A549 (cell line): Measurements from ENCODE around the gene IRF5.

ENCODE experiments used
- JUNB ChIP-seq: fragments of >200 bp; sonication (Bioruptor Twin); formaldehyde crosslinking; IDR thresholded peaks from 2 replicates; pipeline ENCODE4 v1.6.1; 2016
- POLR2A ChIP-seq: IDR thresholded peaks from 2 replicates; pipeline ENCODE4 v1.6.1; 2012; ENCODE audit warnings: mild to moderate bottlenecking, low read length
- TF ChIP-seq, protein P1 (sequence below): fragments of >200 bp; sonication (Bioruptor Twin); formaldehyde crosslinking; IDR thresholded peaks from 3 replicates; pipeline ENCODE4 v1.5.1; 2016

DNA sequence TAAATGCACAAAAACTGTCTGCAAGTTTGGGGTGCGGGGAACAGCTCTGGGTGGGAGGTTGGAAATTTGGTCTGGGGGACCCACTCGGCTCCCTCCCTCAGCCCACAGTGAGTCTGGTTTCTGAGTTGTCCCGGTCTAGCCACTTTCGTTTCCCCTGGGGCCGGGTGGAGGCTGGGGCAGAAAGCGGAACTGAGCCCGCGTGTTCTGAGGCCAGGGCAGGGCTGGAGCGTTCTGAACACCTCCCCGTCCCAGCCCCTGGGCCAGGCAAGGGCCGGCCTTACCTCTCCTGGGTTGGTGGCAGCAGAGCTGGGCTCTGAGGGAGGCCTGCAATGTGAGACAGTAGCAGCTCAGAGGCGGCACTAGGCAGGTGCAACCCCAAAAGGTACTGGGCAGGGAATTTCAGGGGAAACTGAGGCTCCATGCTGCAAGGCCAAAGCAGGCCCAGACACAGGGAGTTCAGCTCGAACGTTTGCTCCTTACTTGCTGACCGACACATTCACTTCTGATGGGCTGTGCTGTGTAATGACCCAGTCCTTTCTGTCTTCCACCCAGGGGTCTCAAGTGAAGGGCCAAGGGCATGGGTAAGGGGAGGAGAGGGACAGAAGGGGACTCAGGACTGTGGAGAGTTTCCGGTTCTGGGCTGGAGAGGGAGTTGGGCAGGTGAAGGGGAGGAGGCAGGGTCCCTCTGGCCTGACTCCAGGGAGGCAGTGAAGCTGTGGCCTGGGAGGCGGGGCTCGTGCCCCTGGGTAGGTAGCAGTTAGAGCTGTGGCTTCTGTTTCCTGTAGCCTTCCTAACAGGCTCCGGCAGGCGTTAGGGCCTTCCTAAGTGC lies 3.0 kb downstream of the IRF5 start:
- no peak for TF ChIP-seq JUNB
- TF ChIP-seq, protein P1, sequence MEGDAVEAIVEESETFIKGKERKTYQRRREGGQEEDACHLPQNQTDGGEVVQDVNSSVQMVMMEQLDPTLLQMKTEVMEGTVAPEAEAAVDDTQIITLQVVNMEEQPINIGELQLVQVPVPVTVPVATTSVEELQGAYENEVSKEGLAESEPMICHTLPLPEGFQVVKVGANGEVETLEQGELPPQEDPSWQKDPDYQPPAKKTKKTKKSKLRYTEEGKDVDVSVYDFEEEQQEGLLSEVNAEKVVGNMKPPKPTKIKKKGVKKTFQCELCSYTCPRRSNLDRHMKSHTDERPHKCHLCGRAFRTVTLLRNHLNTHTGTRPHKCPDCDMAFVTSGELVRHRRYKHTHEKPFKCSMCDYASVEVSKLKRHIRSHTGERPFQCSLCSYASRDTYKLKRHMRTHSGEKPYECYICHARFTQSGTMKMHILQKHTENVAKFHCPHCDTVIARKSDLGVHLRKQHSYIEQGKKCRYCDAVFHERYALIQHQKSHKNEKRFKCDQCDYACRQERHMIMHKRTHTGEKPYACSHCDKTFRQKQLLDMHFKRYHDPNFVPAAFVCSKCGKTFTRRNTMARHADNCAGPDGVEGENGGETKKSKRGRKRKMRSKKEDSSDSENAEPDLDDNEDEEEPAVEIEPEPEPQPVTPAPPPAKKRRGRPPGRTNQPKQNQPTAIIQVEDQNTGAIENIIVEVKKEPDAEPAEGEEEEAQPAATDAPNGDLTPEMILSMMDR = no peak
- no peak for TF ChIP-seq POLR2A
